Loucy (cell line): ENCODE data around the gene S100B.

ENCODE experiments used
- CTCF ChIP-seq: fragments of 200-600 bp; sonication (generic); conservative IDR thresholded peaks from 2 replicates; pipeline ENCODE4 v1.5.1; 2014; ENCODE audit warnings: mild to moderate bottlenecking, antibody characterized with exemption, low read length
- EZH2phosphoT487 ChIP-seq: fragments of 200-600 bp; IDR thresholded peaks from 2 replicates; pipeline ENCODE4 v1.6.1; 2018; ENCODE audit warnings: antibody characterized with exemption, mild to moderate bottlenecking, moderate library complexity, borderline replicate concordance

DNA sequence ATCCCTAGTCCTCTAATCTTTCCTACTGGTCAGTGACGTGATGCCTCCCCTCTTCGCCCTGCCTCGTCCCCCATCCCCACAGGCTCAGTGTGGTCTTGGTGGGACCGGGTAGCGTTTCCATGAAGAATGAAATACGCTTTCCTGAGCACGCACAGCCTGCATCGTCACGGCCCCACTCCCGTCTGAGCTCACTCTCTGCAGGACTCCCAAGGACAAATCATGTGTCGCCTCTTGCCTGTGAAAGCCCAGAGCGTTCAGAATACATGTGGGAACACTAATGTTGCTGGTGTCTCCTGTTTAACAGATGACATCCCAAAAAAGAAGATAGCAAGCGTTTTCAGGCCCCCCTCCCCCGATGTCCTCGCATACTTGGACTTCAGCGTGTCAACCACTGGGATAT, 49.2 kb downstream of the S100B start:
- TF ChIP-seq CTCF (no peak), EZH2phosphoT487 (no peak)
